Measurements from ENCODE around the gene SLC9A5.

Gene SLC9A5

DNA sequence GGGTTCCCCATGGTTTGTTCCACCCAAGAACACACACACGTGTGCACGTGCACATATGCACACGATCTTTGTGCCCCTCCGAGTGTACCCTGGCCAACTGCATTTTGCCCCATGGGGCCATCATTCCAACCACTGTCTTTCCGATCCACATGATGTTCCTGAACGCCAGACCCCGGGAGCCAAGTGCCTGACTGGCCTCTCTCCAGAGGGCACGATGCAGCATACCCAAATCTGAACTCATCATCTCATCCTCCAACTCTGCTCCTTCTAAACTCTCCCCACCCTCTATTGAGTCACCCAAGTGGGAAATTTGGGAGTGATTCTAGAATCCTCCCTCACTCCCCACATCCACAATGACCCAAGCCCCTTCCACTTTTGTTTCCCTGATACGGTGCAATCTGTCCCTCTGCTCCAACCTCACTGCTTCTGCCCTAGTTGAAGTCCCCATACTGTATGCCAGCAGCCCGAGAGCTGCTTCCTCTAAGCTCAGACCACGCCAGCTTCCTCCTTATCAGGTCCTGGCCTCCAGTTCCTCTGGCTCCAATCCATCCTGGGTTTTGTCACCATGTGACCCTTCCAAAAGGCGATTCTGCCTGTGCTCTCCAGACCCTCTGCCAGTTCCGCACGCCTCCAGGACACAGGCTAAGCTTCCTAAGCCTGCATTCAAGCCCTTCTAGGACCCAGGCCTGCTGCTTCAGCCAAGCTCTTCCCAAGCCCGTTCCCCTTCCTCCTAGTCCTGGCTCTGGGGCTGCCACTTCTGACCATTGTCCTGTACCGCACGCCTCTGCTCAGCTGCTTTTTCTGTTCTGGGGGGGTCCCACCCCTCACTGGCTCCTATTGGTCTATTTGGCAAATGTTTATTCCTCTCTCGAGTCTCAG, 31.9 kb upstream of the SLC9A5 start:
- no peak for FAIRE-seq

DNA sequence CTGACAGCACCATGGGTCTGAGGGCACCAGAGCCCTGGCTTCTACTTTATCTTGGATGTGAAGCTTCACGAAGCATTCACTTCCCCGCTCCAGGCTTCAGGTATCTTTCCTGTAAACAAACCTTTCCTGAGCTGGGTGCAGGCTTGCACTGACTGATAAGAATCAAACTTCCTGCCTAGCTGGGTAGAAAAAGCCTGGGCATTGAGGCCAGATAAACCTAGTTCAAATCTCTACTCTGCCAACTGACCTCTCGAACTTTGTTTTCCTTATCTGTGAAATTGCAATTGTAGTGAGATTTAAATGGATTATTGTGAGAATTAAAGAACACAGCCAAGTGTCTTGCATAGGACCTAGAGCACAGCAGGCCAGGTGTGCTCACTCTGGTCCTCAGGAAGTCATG, 24.8 kb upstream of the SLC9A5 start:
- no peak for FAIRE-seq

DNA sequence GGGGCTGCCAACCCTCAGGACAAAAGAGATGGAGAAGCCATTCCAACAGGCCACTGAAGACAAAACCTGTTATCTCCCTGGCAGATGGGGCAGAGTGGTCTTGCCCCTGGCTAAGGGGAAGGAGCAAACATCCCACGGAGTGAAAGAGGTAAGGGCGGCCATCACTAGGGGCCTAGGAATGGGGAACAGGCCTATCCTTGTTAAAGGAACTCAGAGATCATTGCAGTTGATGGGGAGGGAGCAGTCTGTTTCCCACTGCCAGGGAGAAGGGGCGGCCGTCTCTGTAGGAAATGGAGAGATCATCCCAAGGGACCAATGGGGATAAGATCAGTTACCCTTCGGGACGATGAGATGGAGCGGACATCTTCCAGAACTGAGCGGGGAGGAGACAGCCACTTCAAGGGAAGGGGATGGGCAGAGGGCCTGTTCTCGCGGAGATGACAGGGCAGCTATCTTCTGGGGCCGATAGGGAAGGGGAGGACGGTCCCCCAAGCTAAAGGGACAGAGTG, 22.4 kb upstream of the SLC9A5 start:
- no peak for FAIRE-seq

DNA sequence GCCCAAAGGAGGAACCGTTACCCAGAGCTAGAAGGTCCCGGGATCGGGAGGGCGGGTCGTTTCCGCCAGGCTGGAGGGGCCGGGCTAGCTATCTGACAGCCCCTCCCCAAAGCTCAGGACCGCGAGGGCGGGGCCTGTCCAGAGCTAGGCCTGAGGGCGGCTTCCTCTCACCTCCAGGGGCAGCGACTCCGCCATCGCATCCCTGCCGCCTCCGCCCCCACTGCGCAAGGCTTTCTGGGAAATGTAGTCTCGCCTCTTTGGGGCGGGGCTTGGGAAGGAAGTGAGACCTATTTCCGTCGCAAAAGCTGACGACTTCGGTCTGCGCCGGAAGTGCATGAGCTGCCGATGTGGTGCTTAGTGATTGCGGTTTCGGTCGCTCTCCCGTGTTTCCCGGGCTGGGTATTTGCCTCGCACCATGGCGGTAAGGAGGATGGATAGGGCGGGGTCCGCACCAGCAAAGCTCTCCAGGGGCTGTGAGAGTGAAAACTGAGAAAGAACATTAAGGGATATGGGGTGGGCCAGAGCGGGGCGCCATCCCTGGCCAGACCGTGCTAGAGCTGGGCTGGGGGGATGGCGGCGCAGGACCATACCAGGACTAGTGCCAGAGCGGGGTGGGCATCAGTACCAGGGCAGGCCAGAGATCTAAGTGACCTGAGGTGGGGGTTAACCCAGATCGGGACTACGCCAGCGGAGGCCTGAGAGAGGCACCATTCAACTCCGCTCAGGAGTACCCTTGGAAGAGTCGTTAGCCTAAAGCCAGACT, 21.8 kb upstream of the SLC9A5 start, which contains the start of gene TMEM208:
TMEM208 (plus strand) TSS at position 327 of the 763 bp plus-strand sequence; CDS start at position 416, 89 bp downstream.
- no peak for FAIRE-seq

DNA sequence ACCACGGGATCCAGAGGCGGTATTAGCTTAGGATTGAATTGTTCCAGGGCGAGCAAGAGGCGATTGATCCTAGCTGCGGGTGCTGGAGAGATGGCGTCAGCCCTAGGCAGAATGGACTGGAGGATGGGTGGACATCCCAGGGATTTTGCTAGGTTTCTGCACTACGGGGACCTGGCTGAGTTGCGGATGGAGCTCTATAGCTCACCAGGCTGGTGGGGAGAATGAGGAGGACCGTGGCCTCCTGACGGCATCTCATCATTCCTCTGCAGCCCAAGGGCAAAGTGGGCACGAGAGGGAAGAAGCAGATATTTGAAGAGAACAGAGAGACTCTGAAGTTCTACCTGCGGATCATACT, 21.2 kb upstream of the SLC9A5 start:
- no peak for FAIRE-seq

DNA sequence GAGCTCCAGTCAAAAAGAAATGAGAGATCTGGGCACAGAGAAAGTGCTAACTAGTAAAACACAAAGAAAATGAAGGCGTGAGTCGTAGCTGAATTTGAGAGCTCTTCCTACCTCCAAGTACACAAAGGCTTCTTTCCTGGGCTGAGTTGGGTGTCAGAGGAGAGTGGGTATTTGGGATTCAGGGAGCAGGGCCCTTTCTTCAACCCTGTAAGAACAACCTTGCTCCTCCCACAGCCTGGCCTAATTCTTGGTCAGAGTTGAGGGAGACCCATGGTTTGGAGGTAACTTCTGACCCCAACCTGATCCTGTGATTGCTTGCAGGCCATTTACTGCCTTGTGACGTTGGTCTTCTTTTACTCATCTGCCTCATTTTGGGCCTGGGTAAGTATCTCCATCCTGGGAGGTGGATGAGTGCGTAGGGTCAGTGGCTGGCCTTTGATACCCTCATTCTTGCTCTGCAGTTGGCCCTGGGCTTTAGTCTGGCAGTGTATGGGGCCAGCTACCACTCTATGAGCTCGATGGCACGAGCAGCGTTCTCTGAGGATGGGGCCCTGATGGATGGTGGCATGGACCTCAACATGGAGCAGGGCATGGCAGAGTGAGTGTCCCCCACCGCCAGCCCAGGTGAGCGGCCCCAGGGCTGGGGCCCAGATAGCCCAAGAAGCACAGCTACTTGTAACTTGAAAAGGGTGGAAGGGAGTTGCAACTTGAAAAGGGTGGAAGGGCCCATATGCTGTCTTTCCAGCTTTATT, 20.6 kb upstream of the SLC9A5 start:
- no peak for FAIRE-seq

DNA sequence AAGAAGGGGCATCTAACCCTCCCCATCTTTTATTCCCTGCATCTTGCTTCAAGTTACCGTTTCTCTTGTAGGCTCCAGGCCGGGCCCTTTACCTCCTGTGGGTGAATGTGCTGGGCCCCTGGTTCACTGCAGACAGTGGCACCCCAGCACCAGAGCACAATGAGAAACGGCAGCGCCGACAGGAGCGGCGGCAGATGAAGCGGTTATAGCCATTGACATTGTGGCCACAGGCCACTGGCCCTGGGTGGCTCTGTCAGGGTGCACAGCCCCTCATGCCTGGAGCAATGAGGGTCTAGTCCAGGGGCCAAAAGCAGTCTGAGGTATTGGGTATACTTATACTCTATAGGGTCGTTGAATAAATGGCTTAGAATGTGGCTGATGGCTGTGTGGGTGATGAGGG, 19.9 kb upstream of the SLC9A5 start:
- FAIRE-seq: no peak

DNA sequence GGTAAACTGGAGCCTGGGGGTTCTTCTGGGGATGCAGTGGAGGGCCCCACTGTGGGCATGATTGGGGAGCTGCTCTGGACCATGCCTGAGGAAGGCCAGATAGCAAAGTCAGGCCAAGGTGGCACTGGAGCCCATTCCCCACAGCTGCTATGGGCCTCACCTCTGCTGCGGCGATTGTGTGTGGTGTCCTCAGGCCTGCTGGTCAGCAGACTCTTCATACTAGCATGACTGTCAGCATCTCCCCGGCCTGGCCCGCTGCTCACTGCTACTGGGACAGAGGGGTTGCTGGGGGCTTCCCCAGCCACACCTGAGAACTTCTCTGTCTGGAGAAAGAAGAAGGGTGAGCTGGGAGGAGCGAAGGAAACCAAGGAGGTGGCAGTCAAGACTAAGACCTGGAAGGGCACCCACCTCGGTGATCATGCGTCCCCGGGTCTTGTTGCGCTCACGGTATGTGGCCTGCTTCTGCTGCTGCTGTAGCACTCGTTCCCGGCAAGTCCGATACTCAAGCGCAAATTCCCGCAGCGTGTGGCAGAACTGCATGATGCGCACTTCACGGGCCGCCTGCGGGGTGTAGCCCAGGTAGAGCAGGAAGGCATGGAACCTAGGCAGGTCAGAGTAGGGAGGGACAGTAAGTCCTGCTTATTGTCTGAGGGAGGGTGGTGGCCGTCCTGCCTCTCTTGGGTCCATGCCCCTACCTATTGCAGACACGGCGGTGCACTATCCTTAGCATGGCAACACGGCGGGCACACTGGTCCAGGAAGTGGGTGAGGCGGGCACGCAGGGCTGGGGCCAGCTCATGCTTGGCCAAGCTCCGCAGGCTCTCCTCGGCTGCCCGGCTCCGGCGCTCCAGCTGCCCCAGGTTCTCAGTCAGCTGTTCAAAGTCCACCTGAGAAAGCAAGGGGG, 18.6 kb upstream of the SLC9A5 start:
- FAIRE-seq: no peak

DNA sequence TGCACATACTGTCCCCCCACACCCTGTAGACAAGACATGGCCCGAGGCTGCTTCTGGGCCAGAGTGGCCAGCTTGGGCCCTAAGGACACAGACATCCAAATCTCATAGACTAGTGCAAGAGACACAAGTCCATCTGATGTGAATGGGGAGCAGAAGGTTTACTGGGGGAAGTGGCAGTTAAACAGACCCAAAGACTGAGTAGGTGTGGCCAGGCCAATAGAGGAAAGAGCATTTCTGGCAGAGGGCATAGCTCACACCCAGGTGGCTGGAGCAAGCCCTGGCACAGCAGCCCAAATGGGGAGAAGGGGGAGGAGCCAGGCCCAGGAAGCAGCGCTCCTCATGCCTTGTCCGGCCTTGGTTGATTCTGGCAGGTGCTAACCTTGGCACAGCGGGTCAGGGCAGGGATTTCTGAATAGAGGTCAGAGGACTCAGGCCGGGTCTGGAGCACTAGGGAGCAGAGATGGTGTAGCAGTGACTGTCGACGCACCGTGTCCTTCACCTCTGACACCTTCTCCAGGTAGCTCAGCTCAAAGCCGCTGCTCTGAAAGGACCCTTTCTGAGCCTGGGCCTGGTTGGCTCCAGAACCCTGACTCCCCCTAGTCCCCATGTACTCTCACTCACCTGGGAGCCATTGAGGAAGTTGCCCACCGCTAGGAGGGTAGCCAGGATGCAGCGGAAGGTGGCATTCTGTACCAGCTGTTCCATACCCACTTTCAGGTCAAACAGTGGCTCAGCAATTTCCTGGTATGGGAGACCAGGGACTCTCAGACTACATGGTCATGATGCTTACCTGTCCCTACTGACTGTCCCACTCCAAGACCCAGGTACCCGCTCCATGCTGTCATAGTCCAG, 17.7 kb upstream of the SLC9A5 start:
- FAIRE-seq: no peak

DNA sequence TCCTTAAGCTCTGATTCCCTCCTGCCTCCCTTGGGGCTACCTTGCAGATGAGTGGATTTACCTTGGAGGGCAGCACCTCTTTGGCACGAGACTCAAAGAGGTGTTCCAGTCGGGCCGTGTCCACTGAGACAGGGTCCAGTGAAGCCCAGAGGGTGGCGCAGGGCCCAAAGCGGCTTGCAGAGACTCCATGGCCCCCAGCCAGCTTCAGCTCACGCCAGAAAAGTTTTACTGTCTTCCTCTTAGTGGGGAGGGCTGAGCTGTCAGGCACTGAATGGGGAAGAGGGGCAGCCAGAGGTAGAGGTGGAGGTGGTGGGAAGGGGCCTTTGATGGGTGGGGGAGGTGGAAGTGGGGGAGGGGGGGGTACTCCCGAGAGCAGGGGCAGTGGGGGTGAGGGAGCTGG, 15.2 kb upstream of the SLC9A5 start:
- FAIRE-seq: no peak

DNA sequence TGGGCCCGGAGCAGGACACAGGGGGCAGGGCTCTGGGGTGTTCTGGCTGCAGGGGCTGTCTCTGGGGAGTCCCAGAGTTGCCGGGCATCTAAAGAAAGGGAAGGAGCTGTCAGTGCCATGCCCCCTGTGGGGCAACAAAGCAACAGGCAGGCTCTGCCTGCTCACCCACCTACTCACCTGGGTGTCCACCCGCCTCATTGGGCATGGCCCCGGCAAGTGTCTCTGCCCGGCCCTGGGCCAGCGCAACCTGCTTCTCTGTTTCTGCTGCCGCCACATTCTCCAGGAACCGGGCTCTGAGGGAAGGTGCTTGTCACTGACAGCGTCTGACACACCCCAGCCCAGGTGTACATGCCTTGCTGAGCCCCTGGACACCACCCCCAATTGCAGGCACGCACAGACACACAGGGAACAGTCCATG, 14.6 kb upstream of the SLC9A5 start:
- no peak for FAIRE-seq

DNA sequence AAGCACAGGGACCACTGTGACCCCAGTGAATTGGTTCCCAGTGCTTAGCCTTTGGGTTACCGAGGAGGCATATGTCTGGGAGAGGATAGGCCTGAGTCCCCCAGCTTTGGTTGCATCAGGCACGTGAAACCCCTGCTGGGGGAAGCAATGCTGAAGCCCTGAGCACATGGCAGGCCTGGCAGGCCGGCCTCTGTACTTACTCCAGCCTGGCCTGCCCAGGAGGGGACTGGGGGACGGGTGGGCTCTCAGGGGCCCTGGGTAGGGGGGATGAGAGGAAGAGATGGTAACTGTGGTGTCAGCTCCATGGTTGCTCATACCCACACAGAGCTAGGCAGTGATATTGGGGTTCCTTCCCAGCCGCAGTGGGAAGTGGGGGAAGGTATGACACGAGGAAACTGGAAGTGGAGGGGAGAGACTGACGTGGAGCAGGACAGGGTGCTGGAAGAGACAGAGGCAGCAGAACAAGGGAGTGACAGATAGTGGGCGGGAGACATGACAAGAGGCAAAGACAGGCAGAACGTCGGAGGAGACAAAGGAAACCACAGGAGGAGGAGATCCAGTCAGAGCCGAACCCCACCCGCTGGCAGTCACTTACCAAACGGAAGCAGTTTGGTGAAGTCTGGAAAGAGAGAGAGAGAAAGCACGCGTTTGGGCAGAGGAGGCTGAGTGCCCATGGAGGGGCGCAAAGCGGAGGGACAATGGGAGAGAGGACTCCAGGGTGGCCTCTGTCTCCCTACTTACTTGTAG, 12.8 kb upstream of the SLC9A5 start:
- FAIRE-seq: no peak

DNA sequence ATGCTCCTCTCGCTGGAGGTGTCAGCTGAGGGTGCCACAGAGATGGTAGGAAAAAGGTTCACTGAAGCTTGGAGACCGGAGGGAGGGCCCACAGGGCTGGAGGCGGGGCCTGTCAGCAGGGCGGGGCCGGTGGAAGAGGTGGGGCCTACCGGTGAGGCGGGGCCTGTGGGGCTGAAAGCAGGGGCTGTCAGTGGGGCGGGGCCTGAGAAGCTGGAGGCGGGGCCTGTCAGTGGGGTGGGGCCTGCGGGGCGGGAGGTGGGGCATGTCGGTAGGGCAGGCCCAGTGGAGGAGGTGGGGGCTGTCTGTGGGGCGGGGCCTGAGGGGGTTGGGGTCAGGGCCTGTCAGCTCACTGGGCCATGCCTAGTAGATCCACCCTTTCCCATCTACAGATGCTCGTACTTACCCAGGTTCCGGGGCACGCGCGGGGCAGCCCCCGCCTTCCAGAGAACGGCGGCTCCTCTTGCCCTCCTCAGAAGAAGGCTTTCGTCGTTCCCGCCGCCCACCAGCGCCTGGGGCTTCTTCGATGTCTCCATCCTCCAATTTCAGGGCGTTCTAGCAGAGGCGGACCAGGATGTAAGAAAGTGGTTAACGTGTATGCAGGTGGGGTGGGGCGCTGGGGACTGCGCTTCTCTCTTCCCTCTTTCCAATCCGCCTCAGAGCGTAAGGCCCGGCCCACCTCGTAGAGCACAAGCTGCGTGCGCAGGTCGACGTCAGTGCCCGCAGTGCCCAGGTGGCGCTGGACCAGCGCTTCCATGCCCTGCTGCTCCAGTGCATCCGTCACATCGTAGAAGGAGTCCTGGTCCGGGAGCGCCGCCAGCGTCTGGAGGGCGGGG, 12.0 kb upstream of the SLC9A5 start:
- FAIRE-seq: no peak

DNA sequence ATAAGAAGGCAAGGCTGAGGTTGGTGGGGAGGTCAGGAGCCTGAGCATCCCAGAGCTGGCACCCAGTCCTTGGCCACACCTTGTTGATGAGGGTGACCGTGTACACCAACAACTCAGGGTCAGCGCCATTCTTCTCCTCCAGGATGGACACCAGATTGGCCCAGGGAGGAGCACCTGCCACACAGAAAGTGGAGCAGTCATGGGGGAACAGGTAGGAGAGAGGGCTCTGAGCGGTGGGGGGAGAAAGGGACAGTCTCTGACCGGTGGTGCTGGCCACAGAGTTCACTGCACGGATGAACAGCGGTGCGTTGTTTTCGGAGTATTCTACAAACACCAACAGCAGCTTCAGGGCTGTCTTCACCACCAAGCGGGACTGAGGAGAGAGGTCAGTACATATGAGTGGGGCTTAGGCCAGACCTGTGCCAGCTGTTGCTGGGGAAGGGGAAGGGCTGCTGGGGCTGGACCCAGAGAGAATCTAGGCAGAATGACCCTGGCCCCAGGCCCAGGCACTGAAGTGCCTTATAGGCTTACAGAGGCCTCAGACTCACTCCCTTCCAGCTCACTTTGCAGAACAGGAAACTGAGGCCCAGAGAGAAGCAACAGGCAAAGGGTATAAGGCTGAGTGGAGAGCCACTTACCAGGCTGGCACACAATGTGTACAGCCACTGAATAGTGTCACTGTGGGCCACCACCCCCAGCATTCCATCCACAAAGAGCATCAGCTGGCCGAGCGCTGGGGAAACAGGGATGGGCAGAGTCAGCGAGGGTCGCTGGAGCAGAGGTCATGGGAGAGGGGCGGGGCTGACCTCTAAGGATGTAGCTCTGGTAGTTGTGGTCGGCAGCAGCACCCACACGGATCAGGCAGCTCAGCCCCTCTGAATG, 11.1 kb upstream of the SLC9A5 start:
- no peak for FAIRE-seq

DNA sequence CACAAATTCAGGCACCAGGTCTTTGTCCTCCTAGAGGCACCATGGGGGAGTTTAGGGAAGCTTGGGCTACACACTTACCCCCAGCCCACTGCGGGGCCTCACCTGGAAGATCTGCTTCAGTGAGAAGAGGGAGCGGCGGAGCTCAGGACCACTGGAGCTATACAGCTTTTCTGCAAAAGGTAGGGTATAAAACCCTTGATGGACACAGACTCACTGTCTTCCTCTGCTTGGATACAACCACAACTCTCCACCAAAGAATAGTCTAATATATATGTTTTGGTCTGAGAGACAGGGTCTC, 10.6 kb upstream of the SLC9A5 start:
- FAIRE-seq: no peak

DNA sequence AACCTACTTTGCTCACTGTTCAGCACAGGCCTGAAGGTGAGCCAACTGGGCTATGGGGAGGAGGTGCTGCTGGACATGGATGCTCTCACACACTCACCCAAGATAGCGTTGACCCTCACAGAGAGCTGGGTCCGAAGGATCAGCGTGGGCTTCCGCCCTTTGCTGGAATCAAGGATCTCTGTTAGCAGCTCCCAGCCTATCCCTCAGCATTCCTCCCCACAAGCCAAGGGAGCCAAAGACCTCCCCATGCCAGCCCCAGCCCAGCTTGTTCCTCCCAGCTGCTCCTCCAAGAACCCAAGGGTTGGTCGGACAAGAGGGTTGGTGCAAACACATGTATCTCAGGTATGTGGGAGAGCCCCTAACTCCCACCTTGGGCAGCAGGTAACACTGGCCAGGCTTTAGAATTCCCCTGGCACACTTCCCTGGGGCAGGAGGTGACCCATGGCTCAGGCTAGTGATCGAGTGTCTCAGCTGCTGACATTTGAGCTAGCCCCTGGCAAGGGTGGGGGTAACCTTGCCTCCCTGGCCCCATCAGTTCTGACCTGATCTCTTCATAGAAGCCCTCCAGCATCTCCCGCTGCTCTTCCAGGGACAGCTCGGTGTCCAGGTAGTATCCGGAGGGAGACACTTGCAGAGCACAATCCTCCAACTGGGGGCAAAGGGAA, 9.8 kb upstream of the SLC9A5 start:
- no peak for FAIRE-seq

DNA sequence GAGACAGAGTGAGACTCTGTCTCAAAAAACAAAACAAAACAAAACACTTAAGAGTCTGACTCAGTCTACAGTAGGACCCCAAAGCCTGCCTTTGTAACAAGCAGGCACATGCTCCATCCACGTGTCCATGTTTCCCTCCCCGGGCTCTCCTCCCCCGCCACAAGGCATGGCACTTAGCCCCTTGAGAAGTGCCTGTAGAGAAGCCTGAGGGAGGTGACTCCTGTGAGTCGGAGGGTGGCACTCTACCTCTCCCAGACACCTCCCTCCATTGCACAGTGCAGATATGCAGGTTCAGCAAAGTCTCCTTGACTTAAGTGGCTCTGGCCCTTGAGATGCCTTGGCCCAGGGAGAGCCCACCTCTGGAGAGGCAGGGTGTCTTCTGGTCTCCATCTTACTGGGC, 8.3 kb upstream of the SLC9A5 start:
- FAIRE-seq: no peak

All from colon (tissue), 2 donors.